Stimulated activated CD4-positive, alpha-beta T cell treated with anti-CD3 and anti-CD28 coated beads, Interleukin-4, amount 100 ng/mL, for 4 hours (primary cell): ENCODE measurements around the gene CENPU.

Source experiments
- DNase-seq, 2 experiments: peaks; one replicate each; pipeline ENCODE4 v3.0.0-alpha.2; 2020

The CENPU gene

DNA sequence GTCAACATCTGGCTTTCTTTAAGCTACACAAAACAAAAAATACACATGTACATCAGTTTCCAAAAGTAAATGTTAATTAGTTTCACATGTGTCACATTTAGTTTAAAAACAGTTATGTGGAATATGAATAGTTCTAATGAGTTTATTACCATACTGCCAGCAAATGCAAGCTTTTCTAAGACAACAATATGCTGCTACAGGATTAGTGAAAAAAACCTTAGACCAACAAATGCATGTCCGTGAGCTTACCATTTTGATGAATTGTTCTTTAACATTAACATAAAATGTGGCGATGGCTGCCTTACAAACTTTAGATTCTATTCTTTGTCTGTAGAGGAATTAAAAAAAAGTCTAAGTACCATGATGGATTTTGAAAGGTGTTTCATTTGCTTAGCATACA is 31.8 kb downstream of the CENPU start:
- DNase-seq, result no peak

DNA sequence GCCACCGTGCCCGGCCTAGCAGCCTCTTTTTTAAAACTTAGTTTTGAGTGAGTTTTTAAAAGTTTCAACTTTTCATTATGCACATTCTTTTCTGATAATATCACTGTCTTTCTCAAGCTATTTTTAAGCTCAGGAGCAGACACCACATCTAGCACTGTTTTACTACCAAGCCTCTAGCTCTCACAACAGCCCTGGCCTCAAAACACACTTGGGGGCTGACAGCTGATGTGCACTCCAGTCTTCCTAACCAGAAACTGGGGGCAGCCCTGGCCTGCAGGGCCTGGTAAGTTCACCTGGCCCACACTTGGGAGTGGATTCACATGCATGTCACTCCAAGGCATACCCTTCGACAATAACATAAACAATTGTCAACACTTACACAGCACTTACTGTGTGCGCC is 34.0 kb downstream of the CENPU start:
- no peak for DNase-seq

GRCh38 chr4:184697956-184698355 is 35.9 kb downstream of the CENPU start:
- no peak for DNase-seq

DNA sequence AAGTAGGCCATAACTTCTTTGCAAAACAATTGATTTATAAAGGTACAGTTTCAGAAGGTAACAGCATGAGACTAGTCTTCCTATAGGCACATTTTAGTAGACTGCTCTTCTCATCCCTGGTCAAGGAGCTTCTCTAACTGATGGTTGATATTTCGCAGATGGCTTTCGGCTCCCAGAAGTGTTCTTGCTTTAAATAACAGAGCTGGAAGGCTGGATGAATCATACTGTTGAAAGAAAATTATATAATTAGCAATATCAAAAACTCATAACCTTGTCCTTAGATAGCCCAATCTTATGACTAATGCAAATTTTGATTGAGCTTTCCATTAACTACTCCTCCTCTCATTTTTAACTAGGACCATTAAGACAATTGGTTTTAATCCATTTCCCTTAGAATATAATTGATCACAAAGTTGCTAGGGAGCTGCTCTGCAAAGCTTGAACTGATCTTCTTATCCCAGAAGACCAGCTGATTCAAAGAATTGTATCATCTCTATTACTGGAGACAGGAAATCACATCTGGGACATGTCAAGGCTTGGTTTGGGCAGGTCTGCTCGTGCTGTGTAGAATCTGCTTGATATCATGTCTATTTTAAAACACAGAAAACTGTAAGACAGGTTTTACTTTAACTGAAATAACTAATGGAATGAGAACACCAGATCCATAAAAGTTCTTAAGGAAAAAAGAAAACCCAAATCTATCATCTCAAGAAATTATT is 38.6 kb downstream of the CENPU start:
- no peak for DNase-seq

GRCh38 chr4:184694412-184694956 is 39.4 kb downstream of the CENPU start:
- DNase-seq, result no peak

GRCh38 chr4:184693056-184693455 is 40.8 kb downstream of the CENPU start:
- DNase-seq, result no peak

- DNase-seq, result no peak
Measured at GRCh38 chr4:184689681-184690080, 44.2 kb downstream of the CENPU start.

DNA sequence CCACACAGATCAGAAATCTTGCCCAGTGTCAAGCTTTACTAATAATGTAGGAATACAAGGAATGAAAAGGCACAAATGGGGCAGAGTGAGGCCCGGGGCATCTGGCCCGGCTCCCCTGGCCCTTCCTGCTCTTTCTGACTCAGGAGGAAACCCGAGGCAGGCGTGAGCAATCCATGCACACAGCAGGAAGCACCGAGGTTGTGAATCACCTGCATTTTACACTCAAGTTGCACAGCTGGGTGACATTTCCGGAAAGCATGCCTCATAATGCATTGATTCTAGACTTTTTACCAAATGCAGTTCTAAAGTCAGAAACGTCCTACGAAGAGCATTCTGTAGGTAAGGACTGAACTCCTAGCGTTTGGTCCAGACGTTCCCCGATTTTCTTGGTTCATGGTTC is 45.4 kb downstream of the CENPU start:
- no peak for DNase-seq

DNA sequence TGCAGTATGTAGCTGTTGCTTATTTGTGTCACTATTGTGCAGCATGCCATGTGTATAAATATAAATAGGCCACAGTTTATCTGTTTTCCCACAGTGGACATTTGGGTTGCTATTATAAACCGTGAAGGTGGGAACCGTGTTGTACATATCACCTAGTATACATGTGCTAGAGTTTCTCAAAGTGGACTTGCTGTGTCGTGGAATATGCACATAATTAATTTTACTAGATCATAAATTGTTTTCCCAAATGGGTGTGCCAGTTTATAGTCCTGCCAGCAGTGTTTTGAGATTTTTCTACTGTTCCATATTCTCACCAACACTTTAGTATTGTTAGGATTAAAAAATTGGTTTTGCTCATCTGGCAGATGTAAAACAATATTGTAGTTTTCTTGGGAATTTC is 45.9 kb downstream of the CENPU start:
- DNase-seq, result no peak

DNA sequence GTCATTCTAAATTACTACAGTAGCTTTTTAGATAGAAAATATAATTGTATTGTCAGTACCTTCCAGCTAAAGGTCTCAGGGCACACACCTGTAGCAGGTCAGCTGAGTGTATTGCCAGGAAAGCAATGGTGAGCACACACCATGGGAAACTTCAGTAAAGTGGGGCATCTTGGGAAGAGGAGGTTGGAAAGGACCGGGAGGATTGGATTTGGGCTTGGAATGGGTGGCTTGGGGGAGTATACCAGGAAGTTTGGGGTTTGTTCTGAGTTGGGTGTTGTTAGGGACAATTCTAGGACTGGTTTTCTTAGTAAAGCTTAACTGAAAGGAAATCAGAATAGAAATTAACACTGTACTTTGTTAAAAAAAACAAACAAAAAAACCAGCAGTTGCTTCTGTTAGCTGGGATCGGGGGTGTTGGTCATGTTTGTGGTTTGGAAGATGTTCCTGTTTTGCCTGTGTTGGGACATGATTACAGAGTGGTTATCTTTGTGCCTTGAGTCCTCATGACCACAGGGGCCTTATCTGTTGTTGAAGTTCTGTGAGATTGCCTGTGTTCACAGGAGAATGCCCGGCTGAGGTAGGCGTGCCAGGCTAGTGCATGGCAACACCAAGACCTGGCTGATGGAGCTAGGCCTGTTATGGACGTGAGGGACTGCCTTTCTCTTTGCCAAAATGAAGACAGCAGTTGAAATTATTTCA is 49.3 kb downstream of the CENPU start:
- DNase-seq, result no peak

GRCh38 chr4:184681916-184682315 is 52.0 kb downstream of the CENPU start:
- DNase-seq, result no peak

DNA sequence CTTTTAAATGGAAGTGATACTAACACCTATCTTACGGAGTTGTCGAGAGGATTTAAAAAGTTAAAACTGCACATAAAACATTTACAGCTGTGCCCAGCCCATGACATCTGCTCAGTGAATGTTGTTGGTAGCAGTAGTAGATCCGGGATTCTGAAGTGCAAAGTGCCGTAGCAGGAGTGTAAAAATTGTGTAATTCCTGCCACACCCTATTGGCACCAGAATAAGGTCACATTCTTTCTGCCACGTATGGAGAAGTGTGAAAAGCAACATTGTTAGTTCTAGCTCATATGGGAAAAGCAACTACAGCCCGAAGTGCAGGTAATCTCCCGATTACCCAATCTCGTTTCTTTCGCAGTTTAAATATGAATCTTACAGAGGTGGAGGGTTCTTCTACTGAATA is 53.2 kb downstream of the CENPU start:
- DNase-seq, result no peak

GRCh38 chr4:184675821-184676492 is 57.9 kb downstream of the CENPU start:
- no peak for DNase-seq

DNA sequence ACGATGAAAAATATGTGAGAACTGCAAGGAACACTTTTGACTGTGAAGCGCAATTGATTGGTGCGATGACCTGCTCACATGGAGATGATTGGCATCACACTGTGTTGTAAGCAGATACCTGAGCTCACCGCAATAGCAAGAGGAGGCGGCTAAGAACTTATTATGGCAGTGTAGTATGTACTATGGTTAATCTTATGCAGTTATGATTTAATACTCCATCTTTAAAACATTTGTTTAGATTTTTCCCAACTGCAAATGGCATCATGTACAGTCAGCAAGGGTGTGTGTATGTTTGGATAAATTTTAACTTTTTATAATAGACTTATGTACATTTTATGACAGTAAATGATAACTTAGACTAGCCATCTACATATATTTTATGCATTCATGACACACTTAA is 58.9 kb downstream of the CENPU start:
- DNase-seq, result no peak

DNA sequence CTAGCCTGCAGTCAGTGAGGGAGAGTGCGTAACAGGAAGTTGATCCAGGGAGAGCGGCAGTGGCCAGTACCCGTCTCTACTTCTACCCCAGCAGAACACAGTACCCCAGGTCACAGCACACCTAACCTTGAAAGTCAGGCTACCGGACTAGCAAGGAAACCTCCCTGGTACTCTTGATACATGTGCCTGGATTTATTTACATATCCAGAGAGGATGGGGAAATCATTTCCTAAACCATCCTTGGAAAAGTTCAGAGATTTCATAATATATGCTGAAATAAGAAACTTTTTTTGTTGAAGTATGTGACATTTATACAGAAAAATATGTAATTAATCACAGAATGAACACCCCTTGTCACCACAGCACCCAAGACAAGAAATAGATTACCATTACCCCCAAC is 59.9 kb downstream of the CENPU start:
- DNase-seq, result no peak

DNA sequence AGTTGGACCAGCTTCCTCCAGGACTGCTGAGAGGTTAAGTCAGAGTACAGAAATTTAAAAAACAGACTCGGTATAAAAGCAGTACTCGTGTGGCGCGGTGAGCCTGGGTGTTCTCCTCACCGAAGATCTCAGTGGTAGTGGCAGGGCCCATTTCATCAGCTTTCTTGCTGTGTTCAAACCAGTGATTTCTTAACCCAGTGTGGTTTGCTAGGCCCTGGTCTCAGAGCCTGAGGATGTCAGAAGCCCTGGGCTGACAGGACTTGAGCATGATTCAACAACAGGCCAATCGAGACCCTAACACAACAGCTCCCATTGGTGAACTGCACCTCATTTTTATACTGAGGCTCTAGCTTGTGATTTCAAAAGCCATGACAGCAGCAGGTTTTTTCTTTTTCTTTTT is 61.2 kb downstream of the CENPU start:
- DNase-seq, result no peak

DNA sequence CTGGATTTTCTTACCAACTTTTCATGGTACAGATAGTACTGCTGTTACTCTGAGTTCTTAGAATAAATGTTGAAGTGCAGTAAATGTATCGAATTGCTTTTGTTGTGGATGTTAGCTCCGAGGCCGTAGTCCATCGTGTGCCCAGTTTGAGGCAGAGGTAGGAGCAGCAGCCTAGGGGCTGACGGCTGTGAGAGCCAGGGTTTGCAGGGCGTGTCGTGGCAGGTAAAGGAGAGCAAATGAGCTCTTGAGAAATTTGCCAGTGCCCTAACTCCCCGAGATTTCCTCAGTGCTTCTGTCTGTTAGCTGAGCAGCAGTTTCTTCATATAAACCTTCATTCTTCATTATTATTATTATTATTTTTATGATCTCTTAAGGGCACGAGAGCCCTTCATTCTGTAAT is 62.8 kb downstream of the CENPU start:
- DNase-seq, result no peak

DNA sequence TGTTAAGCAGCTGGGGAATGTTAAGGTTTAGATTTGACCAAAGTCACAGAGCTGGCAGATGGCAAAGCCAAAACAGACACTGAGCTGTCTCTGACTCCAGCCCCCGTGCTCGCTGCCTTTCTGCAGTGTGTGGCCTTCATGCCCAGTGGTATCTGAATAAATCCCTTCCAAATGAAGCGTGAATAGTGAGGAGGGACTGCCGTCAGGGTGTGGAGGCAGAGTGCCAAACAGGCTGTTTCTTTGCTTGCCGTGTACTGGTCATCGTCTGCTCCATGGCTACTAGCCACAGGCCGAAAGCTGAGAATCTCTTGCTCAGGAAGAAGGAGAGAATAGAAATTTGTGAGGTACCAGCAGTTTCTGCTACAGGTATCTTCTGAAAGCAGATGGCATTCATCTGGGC is 64.6 kb downstream of the CENPU start:
- no peak for DNase-seq

DNA sequence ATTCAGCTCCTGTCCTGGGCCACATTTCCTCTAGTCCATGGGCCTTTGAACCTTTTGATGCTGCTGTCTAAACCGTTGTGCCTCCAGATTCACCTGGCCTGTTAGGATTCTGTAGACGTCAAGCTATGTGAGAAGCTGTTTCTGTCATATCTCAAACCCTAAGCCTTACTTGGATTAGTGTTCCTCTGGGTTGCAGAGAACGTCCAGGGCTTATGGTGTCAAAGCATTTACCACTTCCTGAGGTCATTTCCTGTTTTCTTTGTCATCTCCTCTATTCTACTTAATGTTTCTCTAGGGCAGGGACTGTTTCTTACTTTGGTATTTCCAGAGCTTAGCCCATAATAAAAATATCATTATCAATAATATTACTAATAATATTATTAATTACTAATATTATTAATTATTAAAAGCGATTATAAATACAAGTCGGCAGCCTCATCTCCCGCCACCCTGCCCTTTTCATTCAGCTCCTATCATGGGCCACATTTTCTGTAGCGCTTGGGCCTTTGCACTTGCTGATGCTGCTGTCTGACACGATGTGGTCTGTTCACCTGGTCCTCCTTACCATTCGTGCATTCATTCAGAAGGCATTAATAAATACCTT is 65.3 kb downstream of the CENPU start:
- no peak for DNase-seq

- DNase-seq, result no peak
Measured at GRCh38 chr4:184668096-184668495, 65.8 kb downstream of the CENPU start.

DNA sequence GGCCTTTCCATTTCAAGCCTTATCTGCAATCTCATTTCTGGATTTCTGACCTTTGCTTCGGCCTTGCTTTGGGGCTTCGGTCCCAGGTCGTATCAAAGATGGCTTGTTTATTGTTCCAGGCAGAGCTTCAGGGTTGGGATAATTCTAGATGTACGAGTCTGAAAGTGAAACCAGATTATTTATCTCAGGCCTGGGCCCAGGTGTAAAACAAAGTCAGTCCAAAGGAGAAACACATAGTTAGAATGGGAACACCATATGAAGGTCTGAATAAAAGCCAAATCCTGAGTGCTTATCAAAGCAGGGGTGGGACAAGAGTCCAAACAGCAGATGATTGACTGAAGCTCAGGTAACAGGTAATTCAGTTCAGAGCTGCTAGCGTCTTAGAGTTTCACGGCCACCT is 67.2 kb downstream of the CENPU start:
- DNase-seq, result no peak

DNA sequence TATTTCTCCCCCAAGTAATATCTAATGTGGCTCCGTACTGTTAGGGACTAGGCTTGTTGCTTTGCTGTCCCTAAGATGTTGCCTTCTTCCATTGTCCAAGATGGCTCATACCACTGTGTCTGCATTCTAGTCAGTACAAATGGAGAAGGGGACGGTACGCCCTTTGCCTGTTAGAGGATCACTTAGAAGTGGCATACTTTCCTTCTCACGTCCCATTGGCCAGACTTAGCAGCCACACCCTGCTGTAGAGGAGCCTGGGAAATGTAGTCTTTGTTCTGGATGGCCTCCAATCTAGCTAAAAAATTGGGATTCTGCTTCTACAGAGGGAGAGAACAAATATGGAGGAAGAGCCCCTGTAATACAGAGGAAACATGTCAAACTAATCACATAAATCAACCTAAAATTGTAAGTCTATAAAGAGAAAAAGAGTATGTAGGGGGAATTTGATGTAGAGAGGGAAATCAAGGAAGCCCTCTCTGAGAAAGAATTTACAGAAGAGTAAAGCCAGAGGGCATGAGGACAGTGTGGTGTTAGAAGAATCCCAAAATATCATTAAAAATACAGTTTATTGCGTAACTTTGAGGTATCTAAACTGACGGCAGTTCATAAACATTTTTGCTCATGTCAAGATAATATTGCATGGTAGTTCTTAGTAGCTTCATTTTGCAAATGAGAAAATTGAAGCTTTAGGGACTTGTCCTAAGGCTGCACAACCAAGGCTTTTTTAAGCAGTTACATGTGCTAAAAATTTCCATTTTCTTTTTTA is 69.3 kb downstream of the CENPU start:
- no peak for DNase-seq

- DNase-seq, result no peak
Measured at GRCh38 chr4:184662236-184662635, 71.7 kb downstream of the CENPU start.
